ENCODE results near the gene CCBE1.

DNA sequence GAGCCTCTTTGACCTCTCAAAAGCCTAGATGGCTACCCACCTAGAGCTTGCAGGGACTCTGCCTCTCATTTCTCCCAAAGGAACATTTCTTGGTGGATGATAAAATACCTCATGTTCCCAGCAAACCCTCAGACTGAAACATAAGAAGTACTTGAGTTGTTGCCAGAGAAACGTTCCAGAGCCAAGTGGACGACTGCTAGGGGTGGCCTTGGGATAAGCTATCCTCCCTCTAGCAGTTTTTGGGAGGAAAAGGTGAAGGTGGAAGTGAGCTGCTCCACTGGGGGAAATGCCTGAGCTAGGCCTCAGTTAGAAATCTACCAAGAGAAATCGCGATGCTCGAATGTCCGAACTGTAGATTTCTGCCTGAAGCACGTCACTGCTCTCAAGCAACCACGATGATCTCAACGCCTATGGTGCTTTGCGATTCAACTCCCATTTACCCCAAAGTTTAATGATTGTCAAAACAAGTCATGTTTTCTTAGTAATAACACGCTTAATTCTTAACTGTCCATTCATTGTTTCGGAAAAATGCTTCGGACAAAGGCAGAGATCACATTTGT lies 91.5 kb downstream of the CCBE1 start:
- TF ChIP-seq, protein P1, sequence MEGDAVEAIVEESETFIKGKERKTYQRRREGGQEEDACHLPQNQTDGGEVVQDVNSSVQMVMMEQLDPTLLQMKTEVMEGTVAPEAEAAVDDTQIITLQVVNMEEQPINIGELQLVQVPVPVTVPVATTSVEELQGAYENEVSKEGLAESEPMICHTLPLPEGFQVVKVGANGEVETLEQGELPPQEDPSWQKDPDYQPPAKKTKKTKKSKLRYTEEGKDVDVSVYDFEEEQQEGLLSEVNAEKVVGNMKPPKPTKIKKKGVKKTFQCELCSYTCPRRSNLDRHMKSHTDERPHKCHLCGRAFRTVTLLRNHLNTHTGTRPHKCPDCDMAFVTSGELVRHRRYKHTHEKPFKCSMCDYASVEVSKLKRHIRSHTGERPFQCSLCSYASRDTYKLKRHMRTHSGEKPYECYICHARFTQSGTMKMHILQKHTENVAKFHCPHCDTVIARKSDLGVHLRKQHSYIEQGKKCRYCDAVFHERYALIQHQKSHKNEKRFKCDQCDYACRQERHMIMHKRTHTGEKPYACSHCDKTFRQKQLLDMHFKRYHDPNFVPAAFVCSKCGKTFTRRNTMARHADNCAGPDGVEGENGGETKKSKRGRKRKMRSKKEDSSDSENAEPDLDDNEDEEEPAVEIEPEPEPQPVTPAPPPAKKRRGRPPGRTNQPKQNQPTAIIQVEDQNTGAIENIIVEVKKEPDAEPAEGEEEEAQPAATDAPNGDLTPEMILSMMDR (IDR thresholded peaks at IDR 0.05), result no peak
- TF ChIP-seq POLR2A (IDR thresholded peaks at IDR 0.05), result no peak

Measured in uterus (tissue), 2 donors.